ENCODE results near the gene LRRC4C. TPM values are rescaled to one million over a fixed set of nuclear protein-coding genes. Genes with fewer than 3 reads are reported as not detected.

The LRRC4C gene
- total and polyA plus RNA-seq, 2 experiments from 2014 or later = 0.35 to 1.1 TPM

- H3K27ac Mint-ChIP-seq = no peak overlapping the region
- Histone ChIP-seq H3F3A (replicated peaks; ENCODE audit: low read depth) (no peaks in the 10 kb centered on the region), H2AFZ (no peak overlapping the region), H3K4me3 (no peak overlapping the region), H3K27me3 (ENCODE audit: insufficient read depth) (no peaks in the 10 kb centered on the region), H3K27ac (ENCODE audit: low read depth) (no peak overlapping the region), H3K36me3 (ENCODE audit: insufficient read depth) (no peaks in the 10 kb centered on the region), H3K9me2 (ENCODE audit: insufficient read depth) (no peaks in the 10 kb centered on the region), H3K79me2 (replicated peaks; ENCODE audit: insufficient read depth) (no peaks in the 10 kb centered on the region), H4K20me1 (replicated peaks; ENCODE audit: insufficient read depth) (no peaks in the 10 kb centered on the region), H3K4me1 (ENCODE audit: insufficient read depth) (no peaks in the 10 kb centered on the region), H3K4me2 (no peak overlapping the region)
- no peak overlapping the region for H3K4me3 Mint-ChIP-seq
- no peaks in the 10 kb centered on the region; the same call in 1 of the 3 replicates for H3K9me3 Mint-ChIP-seq
- peaks cover 2% of the 10 kb centered on the region for H3K27me3 Mint-ChIP-seq (ENCODE audit: insufficient read depth, low read depth, poor library complexity)
- 0 out of 3 replicates have a peak, but pooled peaks cover 3% of the 10 kb centered on the region for H3K36me3 Mint-ChIP-seq (ENCODE audit: low read depth)
- TF ChIP-seq ZNF462 (CRISPR knock-in tag; IDR thresholded peaks at IDR 0.05) (no peak), POLR2AphosphoS5 (IDR thresholded peaks at IDR 0.05; ENCODE audit: low read depth) (no peak), REST (IDR thresholded peaks at IDR 0.05; ENCODE audit: unreplicated experiment) (no peak), ZNF331 (CRISPR knock-in tag; IDR thresholded peaks at IDR 0.05; ENCODE audit: low read depth) (no peak), JUNB (IDR thresholded peaks at IDR 0.05; ENCODE audit: unreplicated experiment) (no peak), NANOG (IDR thresholded peaks at IDR 0.05; ENCODE audit: borderline replicate concordance) (no peak), STAT1 (IDR thresholded peaks at IDR 0.05; ENCODE audit: unreplicated experiment) (no peak), CREB1 (CRISPR knock-in tag; IDR thresholded peaks at IDR 0.05; ENCODE audit: low read depth) (no peak), EZH2phosphoT487 (IDR thresholded peaks at IDR 0.05; ENCODE audit: unreplicated experiment) (no peak), EZH2 (IDR thresholded peaks at IDR 0.05; ENCODE audit: low read depth, unreplicated experiment) (no peak), ZNF114 (CRISPR knock-in tag; IDR thresholded peaks at IDR 0.05) (no peak)
- TF ChIP-seq, protein P1, sequence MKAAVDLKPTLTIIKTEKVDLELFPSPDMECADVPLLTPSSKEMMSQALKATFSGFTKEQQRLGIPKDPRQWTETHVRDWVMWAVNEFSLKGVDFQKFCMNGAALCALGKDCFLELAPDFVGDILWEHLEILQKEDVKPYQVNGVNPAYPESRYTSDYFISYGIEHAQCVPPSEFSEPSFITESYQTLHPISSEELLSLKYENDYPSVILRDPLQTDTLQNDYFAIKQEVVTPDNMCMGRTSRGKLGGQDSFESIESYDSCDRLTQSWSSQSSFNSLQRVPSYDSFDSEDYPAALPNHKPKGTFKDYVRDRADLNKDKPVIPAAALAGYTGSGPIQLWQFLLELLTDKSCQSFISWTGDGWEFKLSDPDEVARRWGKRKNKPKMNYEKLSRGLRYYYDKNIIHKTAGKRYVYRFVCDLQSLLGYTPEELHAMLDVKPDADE (IDR thresholded peaks at IDR 0.05) = no peak
- TF ChIP-seq, protein P2, sequence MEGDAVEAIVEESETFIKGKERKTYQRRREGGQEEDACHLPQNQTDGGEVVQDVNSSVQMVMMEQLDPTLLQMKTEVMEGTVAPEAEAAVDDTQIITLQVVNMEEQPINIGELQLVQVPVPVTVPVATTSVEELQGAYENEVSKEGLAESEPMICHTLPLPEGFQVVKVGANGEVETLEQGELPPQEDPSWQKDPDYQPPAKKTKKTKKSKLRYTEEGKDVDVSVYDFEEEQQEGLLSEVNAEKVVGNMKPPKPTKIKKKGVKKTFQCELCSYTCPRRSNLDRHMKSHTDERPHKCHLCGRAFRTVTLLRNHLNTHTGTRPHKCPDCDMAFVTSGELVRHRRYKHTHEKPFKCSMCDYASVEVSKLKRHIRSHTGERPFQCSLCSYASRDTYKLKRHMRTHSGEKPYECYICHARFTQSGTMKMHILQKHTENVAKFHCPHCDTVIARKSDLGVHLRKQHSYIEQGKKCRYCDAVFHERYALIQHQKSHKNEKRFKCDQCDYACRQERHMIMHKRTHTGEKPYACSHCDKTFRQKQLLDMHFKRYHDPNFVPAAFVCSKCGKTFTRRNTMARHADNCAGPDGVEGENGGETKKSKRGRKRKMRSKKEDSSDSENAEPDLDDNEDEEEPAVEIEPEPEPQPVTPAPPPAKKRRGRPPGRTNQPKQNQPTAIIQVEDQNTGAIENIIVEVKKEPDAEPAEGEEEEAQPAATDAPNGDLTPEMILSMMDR (conservative IDR thresholded peaks at IDR 0.05; ENCODE audit: low read depth in 2 of 2) = no peak
- peaks cover 10% of the 10 kb centered on the region for H3K4me1 Mint-ChIP-seq
- ATAC-seq (no peak), DNase-seq (ENCODE audit: low spot score) (no peak)
These were observed 211.8 kb downstream of the LRRC4C start for GRCh38 chr11:41247621-41248020.

All from GM23338 (cell line).